HEK293 (cell line): ENCODE results near the gene HDLBP.
A peak's percentile ranks its signal among the peaks of the same experiment; 100 is the strongest.

Source experiments
- CTCF ChIA-PET: fragments of 350-600 bp; formaldehyde crosslinking; extraction: SDS; loops from one replicate; lab custom pipeline; 2021; ENCODE audit warnings: antibody characterized with exemption; lab: Yijun Ruan, JAX
- POLR2A ChIA-PET: fragments of 300-600 bp; formaldehyde crosslinking; extraction: SDS; loops from one replicate; lab custom pipeline; 2020; ENCODE audit warnings: antibody characterized with exemption, inconsistent platforms; lab: Yijun Ruan, JAX
- H3K27ac ChIP-seq: fragments of 200-500 bp; sonication (Bioruptor generic); 2 replicates; pipeline ENCODE4 v1.5.1; 2014; ENCODE audit warnings: low read depth, low read length, control low read depth, inconsistent platforms; ENCODE audit errors: extremely low read depth
- H3K36me3 ChIP-seq, 2 experiments: fragments of 200-500 bp in 1 of 2; sonication (Bioruptor generic) in 1 of 2; 1 replicate in 1 of 2; 2 replicates in 1 of 2; pipeline ENCODE4 v1.5.1; 2014 to 2017; ENCODE audit warnings: inconsistent platforms in 2 of 2, low read length in 2 of 2; ENCODE audit not compliant: control insufficient read depth in 2 of 2, insufficient read depth in 1 of 2
- H3K4me1 ChIP-seq: fragments of 200-500 bp; sonication (Bioruptor generic); 2 replicates; pipeline ENCODE4 v1.5.1; 2014; ENCODE audit warnings: mild to moderate bottlenecking, low read length, inconsistent platforms; ENCODE audit not compliant: control insufficient read depth, insufficient read depth
- H3K4me3 ChIP-seq: 2 replicates; pipeline ENCODE4 v1.5.1; 2011; ENCODE audit warnings: low read depth, mild to moderate bottlenecking, control low read depth, low read length, moderate library complexity
- H3K9me3 ChIP-seq: fragments of 200-500 bp; sonication (Bioruptor generic); 2 replicates; pipeline ENCODE4 v1.5.1; 2014; ENCODE audit warnings: low read depth, low read length, inconsistent platforms; ENCODE audit not compliant: control insufficient read depth, insufficient read depth
- KLF9 ChIP-seq: fragments of 450-650 bp; formaldehyde crosslinking; IDR thresholded peaks from 2 replicates; pipeline ENCODE4 v1.5.1; 2016; ENCODE audit warnings: missing biosample characterization, missing genetic modification characterization, low read depth
- OVOL3 ChIP-seq: fragments of 450-650 bp; formaldehyde crosslinking; IDR thresholded peaks from 2 replicates; pipeline ENCODE4 v1.5.1; 2016; ENCODE audit warnings: missing biosample characterization, missing genetic modification characterization
- PRDM1 ChIP-seq: fragments of 450-650 bp; formaldehyde crosslinking; IDR thresholded peaks from 2 replicates; pipeline ENCODE4; 2016; ENCODE audit warnings: missing biosample characterization, missing genetic modification characterization
- SCRT2 ChIP-seq: fragments of 450-650 bp; formaldehyde crosslinking; IDR thresholded peaks from 2 replicates; pipeline ENCODE4 v1.5.1; 2016; ENCODE audit warnings: missing biosample characterization, missing genetic modification characterization
- TRIM28 ChIP-seq: IDR thresholded peaks from 2 replicates; pipeline ENCODE4 v1.6.1; 2011; ENCODE audit warnings: low read length, control low read depth, borderline replicate concordance
- YY2 ChIP-seq: fragments of 450-650 bp; formaldehyde crosslinking; IDR thresholded peaks from 2 replicates; pipeline ENCODE4 v1.5.1; 2016; ENCODE audit warnings: missing biosample characterization, missing genetic modification characterization
- ZNF184 ChIP-seq: fragments of 450-650 bp; IDR thresholded peaks from 2 replicates; pipeline ENCODE4 v1.5.1; 2018; ENCODE audit warnings: missing biosample characterization, mild to moderate bottlenecking, missing genetic modification characterization
- ZNF211 ChIP-seq: fragments of 450-650 bp; formaldehyde crosslinking; IDR thresholded peaks from 2 replicates; pipeline ENCODE4 v1.5.1; 2016; ENCODE audit warnings: low read depth, missing biosample characterization, missing genetic modification characterization
- ZNF266 ChIP-seq: fragments of 450-650 bp; formaldehyde crosslinking; IDR thresholded peaks from 2 replicates; pipeline ENCODE4 v1.5.1; 2016; ENCODE audit warnings: missing biosample characterization, missing genetic modification characterization, low read depth
- ZNF433 ChIP-seq: fragments of 450-650 bp; formaldehyde crosslinking; IDR thresholded peaks from 2 replicates; pipeline ENCODE4 v1.5.1; 2016; ENCODE audit warnings: missing biosample characterization, missing genetic modification characterization, low read depth
- ZNF561 ChIP-seq: fragments of 450-650 bp; IDR thresholded peaks from 2 replicates; pipeline ENCODE4 v1.5.1; 2018; ENCODE audit warnings: missing biosample characterization, missing genetic modification characterization, borderline replicate concordance
- ZNF610 ChIP-seq: fragments of 450-650 bp; formaldehyde crosslinking; IDR thresholded peaks from 2 replicates; pipeline ENCODE4 v1.5.1; 2016; ENCODE audit warnings: missing biosample characterization, missing genetic modification characterization, borderline replicate concordance
- ZNF621 ChIP-seq: fragments of 450-650 bp; formaldehyde crosslinking; IDR thresholded peaks from 2 replicates; pipeline ENCODE4 v1.5.1; 2017; ENCODE audit warnings: missing biosample characterization, missing genetic modification characterization
- ZNF654 ChIP-seq: fragments of 450-650 bp; formaldehyde crosslinking; IDR thresholded peaks from 2 replicates; pipeline ENCODE4 v1.5.1; 2016; ENCODE audit warnings: low read depth, missing biosample characterization, missing genetic modification characterization
- ZNF701 ChIP-seq: fragments of 450-650 bp; formaldehyde crosslinking; IDR thresholded peaks from 2 replicates; pipeline ENCODE4 v1.5.1; 2016; ENCODE audit warnings: missing biosample characterization, missing genetic modification characterization
- ZNF768 ChIP-seq: fragments of 450-650 bp; formaldehyde crosslinking; IDR thresholded peaks from 2 replicates; pipeline ENCODE4 v1.5.1; 2018; ENCODE audit warnings: missing biosample characterization, mild to moderate bottlenecking, missing genetic modification characterization
- ZNF791 ChIP-seq: fragments of 450-650 bp; formaldehyde crosslinking; IDR thresholded peaks from 2 replicates; pipeline ENCODE4 v1.5.1; 2016; ENCODE audit warnings: missing biosample characterization, missing genetic modification characterization
- TF ChIP-seq, protein P1 (sequence below): IDR thresholded peaks from 2 replicates; pipeline ENCODE4 v1.6.1; 2011; ENCODE audit warnings: mild to moderate bottlenecking, low read depth, low read length, borderline replicate concordance
- TF ChIP-seq, protein P2 (sequence below): fragments of 450-650 bp; formaldehyde crosslinking; IDR thresholded peaks from 2 replicates; pipeline ENCODE4 v1.5.1; 2016; ENCODE audit warnings: missing biosample characterization, missing genetic modification characterization
- TF ChIP-seq, protein P3 (sequence below): fragments of 450-650 bp; formaldehyde crosslinking; IDR thresholded peaks from 2 replicates; pipeline ENCODE4 v1.5.1; 2017; ENCODE audit warnings: missing biosample characterization, missing genetic modification characterization
- TF ChIP-seq, protein P4 (sequence below): sonication (generic); formaldehyde crosslinking; IDR thresholded peaks from 2 replicates; pipeline ENCODE4 v1.8.1; 2022; ENCODE audit warnings: mild to moderate bottlenecking, moderate library complexity, missing genetic modification reagents
- TF ChIP-seq, protein P5 (sequence below): fragments of 450-650 bp; formaldehyde crosslinking; IDR thresholded peaks from 2 replicates; pipeline ENCODE4 v1.5.1; 2016; ENCODE audit warnings: missing biosample characterization, missing genetic modification characterization, low read depth
- TF ChIP-seq, protein P6 (sequence below): fragments of 450-650 bp; formaldehyde crosslinking; IDR thresholded peaks from 2 replicates; pipeline ENCODE4 v1.5.1; 2017; ENCODE audit warnings: missing biosample characterization, missing genetic modification characterization

HDLBP gene

DNA sequence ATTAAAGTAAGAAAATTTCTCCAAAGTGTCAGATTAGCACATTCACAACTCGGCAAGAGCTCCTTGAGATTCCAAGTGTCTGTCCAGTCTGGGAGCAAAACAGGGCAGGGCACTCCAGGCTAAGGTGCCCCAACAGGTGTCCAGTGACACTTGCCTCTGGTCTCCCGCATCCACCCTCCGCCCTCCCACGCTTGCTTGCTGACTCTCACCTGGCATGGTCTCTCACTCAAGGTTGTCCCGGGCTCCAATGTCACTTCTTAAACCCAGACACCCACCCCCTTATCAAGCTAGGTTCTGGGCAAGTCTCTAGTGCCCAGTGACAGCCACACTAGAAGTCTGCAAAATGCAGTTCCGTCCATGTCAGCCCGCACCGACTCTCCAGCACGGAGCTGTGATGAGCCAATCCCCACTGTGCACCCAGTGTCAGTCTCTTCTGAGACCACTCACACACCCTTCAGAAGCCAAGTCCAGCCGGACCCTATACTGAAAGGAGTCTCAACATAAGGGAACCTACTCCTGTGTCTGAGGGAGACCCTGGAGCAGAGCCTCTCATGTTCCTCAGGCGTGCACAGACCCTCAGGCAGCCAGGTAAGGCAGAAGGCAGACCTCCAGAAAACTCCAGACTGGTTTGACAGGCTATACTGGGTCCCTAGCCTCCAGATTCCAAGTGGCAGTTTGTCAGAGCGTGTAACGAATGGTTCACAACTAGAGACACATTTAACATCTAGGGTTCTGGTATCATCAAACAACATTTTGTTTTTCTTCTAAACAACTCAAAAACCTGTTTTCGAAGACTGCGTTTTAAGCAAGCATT, 45.6 kb downstream of the HDLBP start:
- POLR2A ChIA-PET, result no interaction called here
- CTCF ChIA-PET, result interaction anchor here (0.6 kb wide), 1 partner anchor 104 kb away, joined by 3 read pairs; no protein-coding TSS in a partner anchor
- TF ChIP-seq, protein P1, sequence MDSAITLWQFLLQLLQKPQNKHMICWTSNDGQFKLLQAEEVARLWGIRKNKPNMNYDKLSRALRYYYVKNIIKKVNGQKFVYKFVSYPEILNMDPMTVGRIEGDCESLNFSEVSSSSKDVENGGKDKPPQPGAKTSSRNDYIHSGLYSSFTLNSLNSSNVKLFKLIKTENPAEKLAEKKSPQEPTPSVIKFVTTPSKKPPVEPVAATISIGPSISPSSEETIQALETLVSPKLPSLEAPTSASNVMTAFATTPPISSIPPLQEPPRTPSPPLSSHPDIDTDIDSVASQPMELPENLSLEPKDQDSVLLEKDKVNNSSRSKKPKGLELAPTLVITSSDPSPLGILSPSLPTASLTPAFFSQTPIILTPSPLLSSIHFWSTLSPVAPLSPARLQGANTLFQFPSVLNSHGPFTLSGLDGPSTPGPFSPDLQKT, result no peak
- TF ChIP-seq SCRT2 (tag by site-specific recombination), result 0 out of 2 replicates have a peak, but pooled peaks have one; percentile 24

DNA sequence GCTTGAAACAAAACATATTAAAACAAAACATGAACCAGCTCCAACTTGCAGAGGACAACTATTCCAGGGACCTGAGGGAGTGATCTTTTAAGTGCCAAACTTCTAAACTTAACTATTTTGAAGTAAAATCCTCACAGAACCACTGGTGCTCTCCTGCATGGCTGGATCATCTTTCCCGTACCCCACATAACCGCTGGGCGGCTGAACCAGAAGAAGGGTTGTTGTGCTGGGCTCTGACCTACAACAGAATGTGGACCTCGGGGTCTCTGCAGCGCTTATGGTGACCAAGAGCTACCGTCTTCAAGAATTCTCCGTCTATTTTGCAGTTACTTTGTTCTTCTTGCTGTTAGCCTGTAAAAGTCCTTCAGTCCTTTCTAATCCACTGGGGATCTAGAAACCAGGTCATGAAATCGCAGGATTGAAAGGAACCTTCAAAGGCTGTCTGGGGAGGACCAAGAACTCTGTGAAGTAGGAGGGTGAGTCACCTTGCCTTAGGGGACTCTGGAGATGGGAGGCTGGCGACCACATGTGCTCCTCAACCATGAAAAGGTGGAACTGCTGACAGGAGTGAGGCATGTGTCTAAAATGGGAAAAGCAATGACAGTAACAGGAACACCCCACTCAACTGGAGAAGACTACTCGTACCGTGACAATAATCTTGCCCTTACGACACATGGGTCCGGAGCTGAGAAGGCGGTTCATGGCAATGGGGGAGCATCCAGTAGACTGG, 46.6 kb downstream of the HDLBP start:
- Histone ChIP-seq H3K4me1 (peaks cover 6% of the 10 kb centered on the region), H3K27ac (no peak overlapping the region), H3K9me3 (no peaks in the 10 kb centered on the region), H3K4me3 (no peak overlapping the region), H3K36me3 (peaks cover 23 to 63% of the 10 kb centered on the region in 2 experiments)
- POLR2A ChIA-PET, result interaction anchor here (2.4 kb wide), 1 partner anchor 46 kb away, joined by 11 read pairs; the partner anchor contains the start of genes HDLBP and SEPTIN2
- CTCF ChIA-PET, result no interaction called here
- TF ChIP-seq, protein P2, sequence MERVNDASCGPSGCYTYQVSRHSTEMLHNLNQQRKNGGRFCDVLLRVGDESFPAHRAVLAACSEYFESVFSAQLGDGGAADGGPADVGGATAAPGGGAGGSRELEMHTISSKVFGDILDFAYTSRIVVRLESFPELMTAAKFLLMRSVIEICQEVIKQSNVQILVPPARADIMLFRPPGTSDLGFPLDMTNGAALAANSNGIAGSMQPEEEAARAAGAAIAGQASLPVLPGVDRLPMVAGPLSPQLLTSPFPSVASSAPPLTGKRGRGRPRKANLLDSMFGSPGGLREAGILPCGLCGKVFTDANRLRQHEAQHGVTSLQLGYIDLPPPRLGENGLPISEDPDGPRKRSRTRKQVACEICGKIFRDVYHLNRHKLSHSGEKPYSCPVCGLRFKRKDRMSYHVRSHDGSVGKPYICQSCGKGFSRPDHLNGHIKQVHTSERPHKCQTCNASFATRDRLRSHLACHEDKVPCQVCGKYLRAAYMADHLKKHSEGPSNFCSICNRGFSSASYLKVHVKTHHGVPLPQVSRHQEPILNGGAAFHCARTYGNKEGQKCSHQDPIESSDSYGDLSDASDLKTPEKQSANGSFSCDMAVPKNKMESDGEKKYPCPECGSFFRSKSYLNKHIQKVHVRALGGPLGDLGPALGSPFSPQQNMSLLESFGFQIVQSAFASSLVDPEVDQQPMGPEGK (tag by site-specific recombination), result no peak
- TF ChIP-seq KLF9 (tag by site-specific recombination) (no peak), PRDM1 (0 out of 2 replicates have a peak, but pooled peaks have one; percentile 37), ZNF266 (no peak), OVOL3 (tag by site-specific recombination) (no peak), ZNF768 (tag by site-specific recombination) (no peak), YY2 (tag by site-specific recombination) (no peak), ZNF654 (tag by site-specific recombination) (no peak), ZNF701 (no peak), ZNF433 (no peak), ZNF211 (tag by site-specific recombination) (no peak), ZNF621 (tag by site-specific recombination) (no peak), ZNF561 (tag by site-specific recombination) (no peak), ZNF184 (tag by site-specific recombination) (no peak), ZNF610 (no peak), TRIM28 (no peak), ZNF791 (tag by site-specific recombination) (no peak)
- TF ChIP-seq, protein P3, sequence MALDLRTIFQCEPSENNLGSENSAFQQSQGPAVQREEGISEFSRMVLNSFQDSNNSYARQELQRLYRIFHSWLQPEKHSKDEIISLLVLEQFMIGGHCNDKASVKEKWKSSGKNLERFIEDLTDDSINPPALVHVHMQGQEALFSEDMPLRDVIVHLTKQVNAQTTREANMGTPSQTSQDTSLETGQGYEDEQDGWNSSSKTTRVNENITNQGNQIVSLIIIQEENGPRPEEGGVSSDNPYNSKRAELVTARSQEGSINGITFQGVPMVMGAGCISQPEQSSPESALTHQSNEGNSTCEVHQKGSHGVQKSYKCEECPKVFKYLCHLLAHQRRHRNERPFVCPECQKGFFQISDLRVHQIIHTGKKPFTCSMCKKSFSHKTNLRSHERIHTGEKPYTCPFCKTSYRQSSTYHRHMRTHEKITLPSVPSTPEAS, result no peak
- TF ChIP-seq, protein P4, sequence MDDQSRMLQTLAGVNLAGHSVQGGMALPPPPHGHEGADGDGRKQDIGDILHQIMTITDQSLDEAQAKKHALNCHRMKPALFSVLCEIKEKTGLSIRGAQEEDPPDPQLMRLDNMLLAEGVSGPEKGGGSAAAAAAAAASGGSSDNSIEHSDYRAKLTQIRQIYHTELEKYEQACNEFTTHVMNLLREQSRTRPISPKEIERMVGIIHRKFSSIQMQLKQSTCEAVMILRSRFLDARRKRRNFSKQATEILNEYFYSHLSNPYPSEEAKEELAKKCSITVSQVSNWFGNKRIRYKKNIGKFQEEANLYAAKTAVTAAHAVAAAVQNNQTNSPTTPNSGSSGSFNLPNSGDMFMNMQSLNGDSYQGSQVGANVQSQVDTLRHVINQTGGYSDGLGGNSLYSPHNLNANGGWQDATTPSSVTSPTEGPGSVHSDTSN (CRISPR knock-in tag), result no peak
- TF ChIP-seq, protein P5, sequence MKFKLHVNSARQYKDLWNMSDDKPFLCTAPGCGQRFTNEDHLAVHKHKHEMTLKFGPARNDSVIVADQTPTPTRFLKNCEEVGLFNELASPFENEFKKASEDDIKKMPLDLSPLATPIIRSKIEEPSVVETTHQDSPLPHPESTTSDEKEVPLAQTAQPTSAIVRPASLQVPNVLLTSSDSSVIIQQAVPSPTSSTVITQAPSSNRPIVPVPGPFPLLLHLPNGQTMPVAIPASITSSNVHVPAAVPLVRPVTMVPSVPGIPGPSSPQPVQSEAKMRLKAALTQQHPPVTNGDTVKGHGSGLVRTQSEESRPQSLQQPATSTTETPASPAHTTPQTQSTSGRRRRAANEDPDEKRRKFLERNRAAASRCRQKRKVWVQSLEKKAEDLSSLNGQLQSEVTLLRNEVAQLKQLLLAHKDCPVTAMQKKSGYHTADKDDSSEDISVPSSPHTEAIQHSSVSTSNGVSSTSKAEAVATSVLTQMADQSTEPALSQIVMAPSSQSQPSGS (tag by site-specific recombination), result no peak
- TF ChIP-seq, protein P6, sequence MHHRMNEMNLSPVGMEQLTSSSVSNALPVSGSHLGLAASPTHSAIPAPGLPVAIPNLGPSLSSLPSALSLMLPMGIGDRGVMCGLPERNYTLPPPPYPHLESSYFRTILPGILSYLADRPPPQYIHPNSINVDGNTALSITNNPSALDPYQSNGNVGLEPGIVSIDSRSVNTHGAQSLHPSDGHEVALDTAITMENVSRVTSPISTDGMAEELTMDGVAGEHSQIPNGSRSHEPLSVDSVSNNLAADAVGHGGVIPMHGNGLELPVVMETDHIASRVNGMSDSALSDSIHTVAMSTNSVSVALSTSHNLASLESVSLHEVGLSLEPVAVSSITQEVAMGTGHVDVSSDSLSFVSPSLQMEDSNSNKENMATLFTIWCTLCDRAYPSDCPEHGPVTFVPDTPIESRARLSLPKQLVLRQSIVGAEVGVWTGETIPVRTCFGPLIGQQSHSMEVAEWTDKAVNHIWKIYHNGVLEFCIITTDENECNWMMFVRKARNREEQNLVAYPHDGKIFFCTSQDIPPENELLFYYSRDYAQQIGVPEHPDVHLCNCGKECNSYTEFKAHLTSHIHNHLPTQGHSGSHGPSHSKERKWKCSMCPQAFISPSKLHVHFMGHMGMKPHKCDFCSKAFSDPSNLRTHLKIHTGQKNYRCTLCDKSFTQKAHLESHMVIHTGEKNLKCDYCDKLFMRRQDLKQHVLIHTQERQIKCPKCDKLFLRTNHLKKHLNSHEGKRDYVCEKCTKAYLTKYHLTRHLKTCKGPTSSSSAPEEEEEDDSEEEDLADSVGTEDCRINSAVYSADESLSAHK (tag by site-specific recombination), result peak; percentile 71

More for the DNA sequence above, 45.6 kb downstream of the HDLBP start:
- H3K9me3 ChIP-seq, result no peaks in the 10 kb centered on the region
- peaks cover 6% of the 10 kb centered on the region for H3K4me1 ChIP-seq
- peaks cover 15 to 53% of the 10 kb centered on the region in 2 experiments for H3K36me3 ChIP-seq
- H3K4me3 ChIP-seq, result no peak overlapping the region
- H3K27ac ChIP-seq, result no peak overlapping the region
